GM12874 (cell line): ENCODE data around the gene SERGEF.

Experiments used
- TF ChIP-seq, protein P1 (sequence below): IDR thresholded peaks from 2 replicates; pipeline ENCODE4 v1.5.1; 2011; ENCODE audit warnings: low read depth, mild to moderate bottlenecking, control low read depth, low read length, moderate library complexity; ENCODE audit not compliant: insufficient read depth

The SERGEF gene

DNA sequence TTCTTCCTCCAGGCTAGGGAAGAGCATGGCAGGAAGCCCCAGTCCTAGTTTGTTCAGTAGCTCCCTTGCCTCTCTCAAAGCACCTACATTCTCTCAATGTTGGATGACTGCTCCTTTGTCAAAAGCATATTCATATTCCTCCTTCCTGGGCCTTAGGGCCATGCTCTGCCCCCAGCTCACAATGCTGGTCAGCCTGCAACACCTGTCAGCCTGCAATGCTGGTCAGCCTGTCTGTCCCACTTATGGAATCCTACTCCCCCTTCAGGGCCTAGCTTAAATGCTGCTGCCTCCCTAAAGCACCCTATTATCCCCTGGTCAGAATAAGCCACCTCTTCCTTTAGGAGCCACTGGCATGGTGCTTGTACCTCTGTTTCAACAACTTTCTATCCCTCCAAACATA lies 45.2 kb downstream of the SERGEF start:
- TF ChIP-seq, protein P1, sequence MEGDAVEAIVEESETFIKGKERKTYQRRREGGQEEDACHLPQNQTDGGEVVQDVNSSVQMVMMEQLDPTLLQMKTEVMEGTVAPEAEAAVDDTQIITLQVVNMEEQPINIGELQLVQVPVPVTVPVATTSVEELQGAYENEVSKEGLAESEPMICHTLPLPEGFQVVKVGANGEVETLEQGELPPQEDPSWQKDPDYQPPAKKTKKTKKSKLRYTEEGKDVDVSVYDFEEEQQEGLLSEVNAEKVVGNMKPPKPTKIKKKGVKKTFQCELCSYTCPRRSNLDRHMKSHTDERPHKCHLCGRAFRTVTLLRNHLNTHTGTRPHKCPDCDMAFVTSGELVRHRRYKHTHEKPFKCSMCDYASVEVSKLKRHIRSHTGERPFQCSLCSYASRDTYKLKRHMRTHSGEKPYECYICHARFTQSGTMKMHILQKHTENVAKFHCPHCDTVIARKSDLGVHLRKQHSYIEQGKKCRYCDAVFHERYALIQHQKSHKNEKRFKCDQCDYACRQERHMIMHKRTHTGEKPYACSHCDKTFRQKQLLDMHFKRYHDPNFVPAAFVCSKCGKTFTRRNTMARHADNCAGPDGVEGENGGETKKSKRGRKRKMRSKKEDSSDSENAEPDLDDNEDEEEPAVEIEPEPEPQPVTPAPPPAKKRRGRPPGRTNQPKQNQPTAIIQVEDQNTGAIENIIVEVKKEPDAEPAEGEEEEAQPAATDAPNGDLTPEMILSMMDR: no peak

DNA sequence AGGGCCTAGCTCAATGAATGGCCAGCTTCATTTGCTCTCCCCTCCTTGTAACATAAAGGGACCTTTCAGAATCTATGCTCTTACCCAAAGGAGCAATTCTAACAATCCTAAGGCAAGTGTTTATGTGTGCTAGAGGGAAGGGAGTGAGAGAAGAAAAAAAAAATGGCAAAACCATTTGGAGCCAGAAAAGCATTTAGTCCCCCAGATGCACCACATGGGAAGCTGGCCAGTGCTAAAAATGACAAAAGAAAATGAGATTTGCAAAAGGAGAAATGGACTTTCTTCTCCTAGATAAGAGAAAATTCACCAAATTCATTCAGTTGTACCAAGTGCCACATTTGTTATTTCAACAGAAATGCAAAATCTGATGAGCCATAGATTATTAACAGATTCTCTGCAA lies 52.8 kb downstream of the SERGEF start:
- TF ChIP-seq, protein P1: no peak

DNA sequence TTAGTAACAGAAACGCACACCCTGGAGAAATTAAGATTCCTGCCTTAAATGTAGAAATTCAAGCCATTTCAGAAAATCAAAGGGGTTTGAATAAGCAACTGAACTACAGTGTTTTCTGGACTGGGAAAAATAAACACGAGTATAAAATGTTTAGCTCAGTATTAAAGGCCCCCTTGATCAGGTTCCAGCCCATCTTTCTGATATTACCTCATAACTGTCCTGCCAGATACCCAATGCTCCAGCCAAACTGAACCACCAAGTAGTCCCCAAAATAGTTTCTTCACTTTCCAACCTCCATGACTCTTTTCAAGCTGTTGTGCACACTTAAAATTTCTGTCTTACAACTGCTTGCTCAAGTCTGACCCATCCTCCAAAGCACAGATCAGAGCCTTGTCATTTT lies 54.4 kb downstream of the SERGEF start:
- TF ChIP-seq, protein P1: no peak

DNA sequence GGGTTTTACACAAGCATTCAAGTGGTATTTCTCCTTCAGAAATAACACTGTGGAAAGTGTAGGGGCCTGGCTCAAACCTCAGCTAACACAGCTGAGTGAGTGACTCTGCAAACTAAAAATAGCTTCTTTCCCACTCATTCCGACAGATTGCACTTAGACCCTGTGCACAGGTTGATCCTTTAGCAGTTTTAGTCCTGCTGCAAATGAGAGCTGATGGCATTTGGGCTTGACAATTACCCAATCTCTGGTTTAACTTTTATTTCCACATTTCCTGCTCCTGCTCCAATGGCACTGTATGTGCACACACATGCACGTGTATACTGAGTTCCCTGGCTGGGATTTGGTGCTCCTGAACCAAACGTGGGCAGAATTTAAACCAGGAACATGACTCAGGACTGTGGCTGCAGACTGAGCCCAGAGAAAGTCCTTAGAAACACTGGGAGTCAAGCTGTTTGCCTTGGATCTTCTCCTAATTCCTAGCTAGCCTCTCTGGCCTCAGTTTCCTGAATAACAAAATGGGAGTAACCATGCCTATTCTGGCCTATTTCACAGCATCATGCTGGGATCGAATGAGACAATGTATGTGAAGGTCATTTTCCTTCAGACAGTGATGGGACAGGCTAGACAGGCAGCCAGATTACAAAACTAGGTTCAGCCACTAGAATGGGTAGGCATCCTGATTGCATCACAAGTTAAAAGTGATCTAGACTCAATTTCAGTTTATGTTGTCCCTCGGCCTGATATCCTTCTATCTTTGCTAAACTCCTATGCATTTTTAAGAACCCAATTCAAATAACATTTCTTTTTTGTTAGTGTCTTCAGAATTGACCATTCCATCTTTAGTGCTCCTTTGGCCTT lies 58.2 kb downstream of the SERGEF start:
- TF ChIP-seq, protein P1: no peak

DNA sequence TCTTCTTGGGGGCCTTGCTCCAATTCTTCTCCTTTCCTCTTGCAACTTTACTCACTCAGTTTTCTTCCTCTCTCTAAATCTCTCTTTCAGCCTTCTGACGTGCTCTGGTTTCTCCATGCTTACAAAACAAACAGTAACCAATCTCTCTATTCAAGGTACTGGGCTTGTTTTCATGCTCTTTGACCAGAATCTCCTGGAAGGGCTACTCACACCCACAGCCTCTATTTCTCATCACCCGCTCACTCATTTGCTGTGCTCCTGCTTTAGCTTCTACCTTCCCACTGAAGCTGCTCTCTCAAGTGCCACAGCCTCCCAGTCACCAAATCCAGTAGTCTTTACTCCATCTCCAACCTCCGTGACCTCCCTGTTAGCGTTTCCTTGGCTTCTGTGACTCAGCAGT lies 60.4 kb downstream of the SERGEF start:
- TF ChIP-seq, protein P1: no peak

DNA sequence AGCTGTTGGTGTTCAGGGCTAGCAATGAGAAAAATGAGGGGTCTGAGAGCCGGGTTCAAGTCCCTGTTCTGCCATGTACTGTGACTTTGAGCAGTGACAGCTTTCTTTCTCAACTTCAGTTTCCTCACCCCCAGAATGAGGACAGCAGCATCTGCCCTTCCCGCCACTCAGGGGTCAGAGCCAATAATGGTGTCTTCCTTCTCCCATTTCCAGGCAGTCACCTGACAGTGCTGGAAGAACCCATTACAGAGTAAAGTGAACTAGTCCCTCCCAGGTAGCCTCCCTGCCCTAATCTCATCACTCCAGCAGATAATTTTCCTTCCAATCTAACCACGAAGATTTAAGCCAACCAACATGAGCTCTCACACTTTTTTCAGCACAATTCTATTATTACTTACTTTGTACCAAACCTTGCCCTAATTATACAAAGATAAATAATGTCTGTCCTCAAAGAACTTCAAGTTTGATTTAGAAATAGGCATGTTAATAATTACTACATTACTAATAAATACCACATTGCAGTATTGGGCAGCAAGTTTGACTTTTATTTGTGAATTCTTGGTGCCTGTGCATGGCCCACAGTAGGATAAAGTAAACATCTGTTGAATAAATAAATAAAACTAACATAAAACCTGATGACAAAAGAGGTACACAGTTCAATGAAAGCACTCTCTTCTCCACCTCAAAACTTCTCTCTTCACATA lies 61.0 kb downstream of the SERGEF start:
- TF ChIP-seq, protein P1: no peak

DNA sequence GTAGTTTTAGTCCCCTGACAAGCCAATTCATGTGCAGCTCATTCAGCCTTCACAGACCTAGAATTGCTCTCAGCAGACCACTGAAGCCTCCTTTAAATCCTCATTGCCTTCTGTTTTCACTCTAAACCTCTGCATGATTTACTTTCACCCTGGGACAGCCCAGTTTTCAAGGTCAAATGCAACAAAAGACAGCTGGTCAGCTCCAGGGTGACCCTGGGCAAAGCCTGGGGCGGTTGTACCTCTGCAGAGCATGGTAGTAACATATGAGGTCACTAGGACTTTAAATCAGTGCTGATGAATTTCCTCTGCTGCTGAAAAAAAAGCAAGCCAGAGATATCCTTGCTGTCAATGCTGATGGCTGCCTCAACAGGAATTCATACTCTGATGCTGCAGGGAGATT lies 62.2 kb downstream of the SERGEF start:
- TF ChIP-seq, protein P1: no peak
